ENCODE measurements around the gene GREB1. TPM values are rescaled to one million over a fixed set of nuclear protein-coding genes. Genes with fewer than 3 reads are reported as not detected.

Gene GREB1
- total and polyA plus RNA-seq, 2 of the 4 experiments (the other 2 are of a cell fraction), result 0.05 TPM; not detected in 1

DNA sequence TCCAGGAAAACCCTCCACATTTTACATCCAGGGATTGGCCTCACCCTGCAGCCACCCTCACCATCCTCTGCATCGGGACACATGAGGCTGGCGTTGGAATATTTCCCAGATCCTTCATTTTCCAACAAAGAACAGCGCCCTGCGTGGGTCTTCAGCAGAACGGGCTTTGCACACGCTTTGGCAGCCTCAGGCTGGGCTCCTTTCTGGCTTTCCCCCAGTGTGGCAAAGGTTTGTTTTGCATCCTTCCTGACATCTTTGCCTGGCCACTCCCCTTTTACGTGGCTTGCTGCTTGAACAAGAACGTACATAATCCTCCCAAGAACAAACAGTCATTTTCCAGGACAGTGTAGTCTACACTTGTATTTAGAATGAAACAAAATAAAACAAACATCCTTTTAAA lies 25.6 kb upstream of the GREB1 start:
- Histone ChIP-seq H2BK120ac (ENCODE audit: low read depth, low read length) (no peak overlapping the region), H3K4me3 (ENCODE audit: insufficient read depth, low read depth, low read length) (no peak overlapping the region), H4K5ac (ENCODE audit: low read depth, low read length) (no peak overlapping the region), H3K79me1 (ENCODE audit: low read depth in 1 of 2, low read length in 2 of 2) (no peaks in the 10 kb centered on the region), H4K20me1 (ENCODE audit: insufficient read depth, low read length) (no peaks in the 10 kb centered on the region), H3K9ac (ENCODE audit: low read depth, low read length) (no peak overlapping the region), H3K27me3 (ENCODE audit: control insufficient read depth, insufficient read depth, low read length) (peaks cover 28% of the 10 kb centered on the region), H3K4me2 (ENCODE audit: low read depth, low read length) (no peak overlapping the region), H2AFZ (replicated peaks; ENCODE audit: low read length, poor library complexity) (no peak overlapping the region), H2BK5ac (ENCODE audit: low read depth, low read length, poor library complexity, severe bottlenecking) (no peak overlapping the region), H2AK9ac (replicated peaks; ENCODE audit: low read depth, low read length, poor library complexity) (no peak overlapping the region), H2AK5ac (ENCODE audit: low read depth, low read length) (no peak overlapping the region), H2BK20ac (ENCODE audit: low read depth, low read length) (no peak overlapping the region), H3K14ac (replicated peaks; ENCODE audit: low read depth, low read length) (no peak overlapping the region), H3K18ac (ENCODE audit: low read depth, low read length) (no peak overlapping the region), H3K4me1 (ENCODE audit: control insufficient read depth, insufficient read depth, low read length) (no peaks in the 10 kb centered on the region; the same call in 1 of the 2 replicates), H3K27ac (ENCODE audit: insufficient read depth, low read length) (no peak overlapping the region), H3K23ac (ENCODE audit: low read depth, low read length) (no peak overlapping the region), H3K9me3 (ENCODE audit: control insufficient read depth, insufficient read depth, low read length) (peaks cover 4% of the 10 kb centered on the region; the same call in 1 of the 2 replicates), H4K91ac (ENCODE audit: insufficient read depth, low read depth, low read length) (no peak overlapping the region), H3K36me3 (ENCODE audit: control insufficient read depth, insufficient read depth, low read length) (no peaks in the 10 kb centered on the region), H3K56ac (ENCODE audit: extremely low read depth, insufficient read depth, low read length) (no peak overlapping the region), H2BK15ac (ENCODE audit: low read depth, low read length) (no peak overlapping the region), H3K9me1 (ENCODE audit: insufficient read depth, low read length) (no peaks in the 10 kb centered on the region; the same call in 1 of the 2 replicates), H3K4ac (ENCODE audit: low read depth, low read length) (no peak overlapping the region), H4K8ac (ENCODE audit: low read depth in 2 of 2, low read length in 2 of 2) (no peak overlapping the region)
- dilution Hi-C loops (cut with HindIII; ENCODE audit: low sequenced_read_pairs, unreplicated experiment) (no loop called here), intact Hi-C loops (cut with micrococcal nuclease) (loop anchor here (10.0 kb wide), 1 partner anchor 1067 kb away; no protein-coding TSS in a partner anchor), in situ Hi-C loops (cut with MboI; ENCODE audit: low sequenced_read_pairs) (no loop called here)
- WGBS, 2 experiments (ENCODE audit: extremely low coverage in 2 of 2, insufficient read length in 1 of 2), result 71% methylated on average over 4 of the region's 8 CpGs; no CpG with 5 or more reads in 1 of the 2 experiments
- TF ChIP-seq, protein P1, sequence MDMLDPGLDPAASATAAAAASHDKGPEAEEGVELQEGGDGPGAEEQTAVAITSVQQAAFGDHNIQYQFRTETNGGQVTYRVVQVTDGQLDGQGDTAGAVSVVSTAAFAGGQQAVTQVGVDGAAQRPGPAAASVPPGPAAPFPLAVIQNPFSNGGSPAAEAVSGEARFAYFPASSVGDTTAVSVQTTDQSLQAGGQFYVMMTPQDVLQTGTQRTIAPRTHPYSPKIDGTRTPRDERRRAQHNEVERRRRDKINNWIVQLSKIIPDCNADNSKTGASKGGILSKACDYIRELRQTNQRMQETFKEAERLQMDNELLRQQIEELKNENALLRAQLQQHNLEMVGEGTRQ (IDR thresholded peaks at IDR 0.05; ENCODE audit: low read depth, low read length), result no peak
- no peak for TF ChIP-seq MAZ (IDR thresholded peaks at IDR 0.05; ENCODE audit: borderline replicate concordance, low read depth, low read length)
- TF ChIP-seq CTCF (conservative IDR thresholded peaks at IDR 0.05; ENCODE audit: low read depth, low read length), result no peak
- TF ChIP-seq MXI1 (IDR thresholded peaks at IDR 0.05; ENCODE audit: borderline replicate concordance, low read depth, low read length), result no peak
- no peak for TF ChIP-seq SMC3 (IDR thresholded peaks at IDR 0.05; ENCODE audit: low read depth, low read length)
- TF ChIP-seq RAD21 (IDR thresholded peaks at IDR 0.05; ENCODE audit: low read length), result no peak
- TF ChIP-seq MAFK (IDR thresholded peaks at IDR 0.05; ENCODE audit: low read depth, low read length), result no peak
- no peak for TF ChIP-seq CHD1 (IDR thresholded peaks at IDR 0.05; ENCODE audit: low read depth, low read length)
- TF ChIP-seq NFE2L2 (IDR thresholded peaks at IDR 0.05; ENCODE audit: low read depth, low read length), result no peak
- TF ChIP-seq BHLHE40 (IDR thresholded peaks at IDR 0.05; ENCODE audit: low read depth, low read length), result no peak
- no peak for TF ChIP-seq CEBPB (IDR thresholded peaks at IDR 0.05; ENCODE audit: low read depth, low read length)
- TF ChIP-seq, protein P2, sequence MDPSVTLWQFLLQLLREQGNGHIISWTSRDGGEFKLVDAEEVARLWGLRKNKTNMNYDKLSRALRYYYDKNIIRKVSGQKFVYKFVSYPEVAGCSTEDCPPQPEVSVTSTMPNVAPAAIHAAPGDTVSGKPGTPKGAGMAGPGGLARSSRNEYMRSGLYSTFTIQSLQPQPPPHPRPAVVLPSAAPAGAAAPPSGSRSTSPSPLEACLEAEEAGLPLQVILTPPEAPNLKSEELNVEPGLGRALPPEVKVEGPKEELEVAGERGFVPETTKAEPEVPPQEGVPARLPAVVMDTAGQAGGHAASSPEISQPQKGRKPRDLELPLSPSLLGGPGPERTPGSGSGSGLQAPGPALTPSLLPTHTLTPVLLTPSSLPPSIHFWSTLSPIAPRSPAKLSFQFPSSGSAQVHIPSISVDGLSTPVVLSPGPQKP (IDR thresholded peaks at IDR 0.05; ENCODE audit: borderline replicate concordance, low read depth, low read length), result no peak
- TF ChIP-seq RCOR1 (IDR thresholded peaks at IDR 0.05; ENCODE audit: insufficient replicate concordance, low read length), result no peak
- TF ChIP-seq FOS (IDR thresholded peaks at IDR 0.05; ENCODE audit: low read depth, low read length), result no peak
- BruUV-seq (replicated peaks), result no TSS peak
- no peak; the same call in 1 of the 2 replicates for ATAC-seq (ENCODE audit: low read depth)
- ChIA-PET CTCF (interaction anchor here (1.3 kb wide), 1 partner anchor 10 kb away, joined by 3 read pairs; no protein-coding TSS in a partner anchor), POLR2A (ENCODE audit: unreplicated experiment) (no interaction called here)
- DNase-seq, result no peak

Data from IMR-90 (cell line).